Liver (tissue), 9 donors: Measurements from ENCODE around the gene PAPPA. TPM values are rescaled to one million over a fixed set of nuclear protein-coding genes. Genes with fewer than 3 reads are reported as not detected.

Experiments
- DNase-seq: peaks from one replicate; pipeline ENCODE4 v3.0.0-alpha.2; 2017; ENCODE audit warnings: low spot score
- H3K27ac ChIP-seq, 2 donors: one replicate each; pipeline ENCODE4 v1.7.0; 2013; ENCODE audit warnings: inconsistent platforms in 2 of 2, low read length in 2 of 2, control low read depth in 1 of 2, low read depth in 1 of 2, mild to moderate bottlenecking in 1 of 2
- H3K27me3 ChIP-seq, 4 donors: one replicate each; pipeline versions ENCODE4 v1.6.1 to v1.7.0; 2013; ENCODE audit warnings: low read length in 3 of 4, inconsistent platforms in 1 of 4, mild to moderate bottlenecking in 1 of 4, moderate library complexity in 1 of 4; ENCODE audit not compliant: control insufficient read depth in 4 of 4, insufficient read depth in 4 of 4
- H3K36me3 ChIP-seq, 4 donors: one replicate each; pipeline versions ENCODE4 v1.6.1 to v1.7.0; 2013; ENCODE audit warnings: low read length in 3 of 4, mild to moderate bottlenecking in 3 of 4, low read depth in 1 of 4, moderate library complexity in 1 of 4; ENCODE audit not compliant: control insufficient read depth in 4 of 4, insufficient read depth in 3 of 4
- H3K4me1 ChIP-seq, 4 donors: one replicate each; pipeline versions ENCODE4 v1.6.1 to v1.7.0; 2013; ENCODE audit warnings: low read length in 3 of 4, mild to moderate bottlenecking in 3 of 4, moderate library complexity in 1 of 4; ENCODE audit not compliant: control insufficient read depth in 4 of 4, insufficient read depth in 4 of 4
- H3K4me3 ChIP-seq, 3 donors: one replicate each; pipeline versions ENCODE4 v1.6.1 to v1.7.0; 2013; ENCODE audit warnings: low read length in 3 of 3, control low read depth in 1 of 3, low read depth in 1 of 3, mild to moderate bottlenecking in 1 of 3
- H3K9ac ChIP-seq, 2 donors: one replicate each; pipeline ENCODE4 v1.7.0; 2013; ENCODE audit warnings: low read length in 2 of 2, mild to moderate bottlenecking in 2 of 2, moderate library complexity in 2 of 2, control low read depth in 1 of 2, low read depth in 1 of 2
- H3K9me3 ChIP-seq, 4 donors: one replicate each; pipeline versions ENCODE4 v1.6.1 to v1.7.0; 2013; ENCODE audit warnings: low read length in 3 of 4; ENCODE audit not compliant: control insufficient read depth in 4 of 4
- ATF3 ChIP-seq: IDR thresholded peaks from 2 replicates; pipeline ENCODE4 v1.6.1; 2016; ENCODE audit warnings: antibody characterized with exemption
- CTCF ChIP-seq: fragments of 150-350 bp; IDR thresholded peaks from 2 replicates; pipeline ENCODE4 v1.5.1; 2017; ENCODE audit warnings: improper control_type of control experiment, low read depth, low read length; ENCODE audit not compliant: missing input control
- EGR1 ChIP-seq, 2 donors: IDR thresholded peaks; 2 replicates each; pipeline ENCODE4 v1.6.1; 2016 to 2018; ENCODE audit warnings: antibody characterized with exemption in 2 of 2, low read depth in 2 of 2
- FOXA1 ChIP-seq: IDR thresholded peaks from 2 replicates; pipeline ENCODE4 v1.6.1; 2016; ENCODE audit warnings: antibody characterized with exemption
- FOXA2 ChIP-seq: IDR thresholded peaks from 2 replicates; pipeline ENCODE4 v1.6.1; 2016; ENCODE audit warnings: antibody characterized with exemption
- GABPA ChIP-seq, 2 donors: IDR thresholded peaks in 1 of 2; conservative IDR thresholded peaks in 1 of 2; 2 replicates each; pipeline ENCODE4 v1.6.1; 2016; ENCODE audit warnings: antibody characterized with exemption in 2 of 2, mild to moderate bottlenecking in 1 of 2, moderate library complexity in 1 of 2
- HNF4A ChIP-seq, 2 donors: conservative IDR thresholded peaks; 2 replicates each; pipeline ENCODE4 v1.6.1; 2016; ENCODE audit warnings: antibody characterized with exemption in 2 of 2, mild to moderate bottlenecking in 2 of 2
- HNF4G ChIP-seq: IDR thresholded peaks from 2 replicates; pipeline ENCODE4 v1.6.1; 2016; ENCODE audit warnings: antibody characterized with exemption
- JUND ChIP-seq, 2 donors: IDR thresholded peaks; 2 replicates each; pipeline ENCODE4 v1.6.1; 2016; ENCODE audit warnings: antibody characterized with exemption in 2 of 2
- MAX ChIP-seq: IDR thresholded peaks from 2 replicates; pipeline ENCODE4 v1.6.1; 2016; ENCODE audit warnings: antibody characterized with exemption
- NR2F2 ChIP-seq: IDR thresholded peaks from 2 replicates; pipeline ENCODE4 v1.6.1; 2016; ENCODE audit warnings: antibody characterized with exemption
- RAD21 ChIP-seq, 2 donors: IDR thresholded peaks; 2 replicates each; pipeline ENCODE4 v1.6.1; 2016; ENCODE audit warnings: antibody characterized with exemption in 2 of 2, mild to moderate bottlenecking in 2 of 2
- REST ChIP-seq: IDR thresholded peaks from 2 replicates; pipeline ENCODE4 v1.6.1; 2016; ENCODE audit warnings: antibody characterized with exemption, mild to moderate bottlenecking
- RXRA ChIP-seq, 2 donors: IDR thresholded peaks; 2 replicates each; pipeline ENCODE4 v1.6.1; 2017 to 2018; ENCODE audit warnings: antibody characterized with exemption in 2 of 2, mild to moderate bottlenecking in 1 of 2
- SP1 ChIP-seq: IDR thresholded peaks from 2 replicates; pipeline ENCODE4 v1.6.1; 2018; ENCODE audit warnings: antibody characterized with exemption, mild to moderate bottlenecking
- TAF1 ChIP-seq: conservative IDR thresholded peaks from 2 replicates; pipeline ENCODE4 v1.6.1; 2016; ENCODE audit warnings: antibody characterized with exemption, mild to moderate bottlenecking
- YY1 ChIP-seq: IDR thresholded peaks from 2 replicates; pipeline ENCODE4 v1.6.1; 2016; ENCODE audit warnings: antibody characterized with exemption, mild to moderate bottlenecking
- ZBTB33 ChIP-seq: IDR thresholded peaks from 2 replicates; pipeline ENCODE4 v1.6.1; 2016; ENCODE audit warnings: antibody characterized with exemption
- WGBS: extraction: QIAGEN DNeasy Blood & Tissue Kit; methylation state at CpG from one replicate; pipeline ENCODE4 v1.1.7; 2013; 5-methylcytosine and 5-hydroxymethylcytosine counted together
- polyA plus RNA-seq, 2 donors: library from polyadenylated mRNA; stranded (reverse) in 1 of 2; unstranded in 1 of 2; fragments of 200-250 nt in 1 of 2; fragments of >200 nt in 1 of 2; fragmentation: Nextera tagmentation in 1 of 2; extraction: Ambion mirVana in 1 of 2; gene quantifications; one replicate each; pipeline versions ENCODE4 v1.2.1 to v1.2.3, GENCODE V29; 2013 to 2015
- total RNA-seq, 2 donors: library from RNA; depleted of rRNA; stranded (reverse); fragments of >200 nt; gene quantifications; one replicate each; pipeline ENCODE4 v1.2.3, GENCODE V29; 2014
- donor health status: healthy.
- donor health status: healthy.
- donor health status: healthy.
- donor health status: healthy.
- donor health status: healthy.

PAPPA gene
- total and polyA plus RNA-seq, 4 donors = 0.03 to 0.33 (median 0.20) TPM

- no peak overlapping the region for H3K4me3 ChIP-seq
- H3K9ac ChIP-seq = no peak overlapping the region
- H3K4me1 ChIP-seq = no peaks in the 10 kb centered on the region
- whole genome bisulfite sequencing = 50% methylated on average over 2 of the region's 2 CpGs
- H3K36me3 ChIP-seq = no peaks in the 10 kb centered on the region
- peaks cover 0 to 6% (median 0%) of the 10 kb centered on the region in 4 donors for H3K27me3 ChIP-seq
- no peaks in the 10 kb centered on the region for H3K9me3 ChIP-seq
- DNase-seq = no peak
- H3K27ac ChIP-seq = no peak overlapping the region
- TF ChIP-seq YY1 = no peak
- no peak for TF ChIP-seq JUND (IDR thresholded peaks at IDR 0.05)
- no peak for TF ChIP-seq TAF1
These were observed 143.8 kb downstream of the PAPPA start for GRCh38 chr9:116297346-116297745.

- 84% methylated on average over 3 of the region's 3 CpGs for WGBS
- peaks cover 0 to 3% (median 0%) of the 10 kb centered on the region in 4 donors for H3K27me3 ChIP-seq
- DNase-seq = no peak
- H3K9me3 ChIP-seq = no peaks in the 10 kb centered on the region
- H3K27ac ChIP-seq = no peak overlapping the region
- no peak overlapping the region for H3K4me3 ChIP-seq
- H3K36me3 ChIP-seq = no peaks in the 10 kb centered on the region
- H3K9ac ChIP-seq = no peak overlapping the region
- TF ChIP-seq ATF3 (no peak), SP1 (no peak), FOXA1 (no peak), RXRA (IDR thresholded peaks at IDR 0.05) (no peak), JUND (IDR thresholded peaks at IDR 0.05) (no peak), EGR1 (IDR thresholded peaks at IDR 0.05; ENCODE audit: low read depth in 2 of 2) (no peak), RAD21 (IDR thresholded peaks at IDR 0.05) (no peak), GABPA (IDR thresholded peaks at IDR 0.05 in 1 of 2, conservative IDR thresholded peaks at IDR 0.05 in 1 of 2) (no peak), MAX (no peak), REST (no peak), CTCF (no peak), YY1 (no peak), TAF1 (no peak), HNF4A (conservative IDR thresholded peaks at IDR 0.05) (no peak), NR2F2 (no peak), HNF4G (no peak), FOXA2 (no peak), ZBTB33 (no peak)
- H3K4me1 ChIP-seq = no peaks in the 10 kb centered on the region
These were observed 144.7 kb downstream of the PAPPA start for GRCh38 chr9:116298249-116298648.
